Osteoblast (primary cell): ENCODE data around the gene CETP. TPM values are rescaled to one million over a fixed set of nuclear protein-coding genes. Genes with fewer than 3 reads are reported as not detected.

Experiments
- DNase-seq: peaks from one replicate; pipeline ENCODE4 v3.0.0; 2011; ENCODE audit warnings: low spot score, mixed read lengths; ENCODE audit not compliant: insufficient read length; ENCODE audit errors: missing footprints
- H2AFZ ChIP-seq: 2 replicates; pipeline ENCODE4 v1.6.0; 2011; ENCODE audit warnings: mild to moderate bottlenecking, low read length
- H3K27ac ChIP-seq: 2 replicates; pipeline ENCODE4 v1.5.1; 2011; ENCODE audit warnings: mild to moderate bottlenecking, low read depth, low read length, moderate library complexity
- H3K27me3 ChIP-seq: 2 replicates; pipeline ENCODE4 v1.6.0; 2012; ENCODE audit warnings: mild to moderate bottlenecking, control low read depth, inconsistent platforms, low read length, moderate library complexity; ENCODE audit not compliant: insufficient read depth
- H3K36me3 ChIP-seq: 2 replicates; pipeline ENCODE4 v1.5.1; 2011; ENCODE audit warnings: mild to moderate bottlenecking, low read length, control low read depth, moderate library complexity; ENCODE audit not compliant: insufficient read depth
- H3K4me1 ChIP-seq: 2 replicates; pipeline ENCODE4 v1.5.1; 2011; ENCODE audit warnings: mild to moderate bottlenecking, low read length, control low read depth, moderate library complexity; ENCODE audit not compliant: insufficient read depth
- H3K4me2 ChIP-seq: 2 replicates; pipeline ENCODE4 v1.6.0; 2011; ENCODE audit warnings: mild to moderate bottlenecking, low read length; ENCODE audit not compliant: insufficient read depth
- H3K4me3 ChIP-seq: fragments of 200-600 bp; sonication (generic); 3 replicates; pipeline ENCODE4 v1.5.1; 2012; ENCODE audit warnings: mild to moderate bottlenecking, low read length, inconsistent platforms; ENCODE audit not compliant: insufficient read depth
- H3K79me2 ChIP-seq: 2 replicates; pipeline ENCODE4 v1.6.0; 2012; ENCODE audit warnings: mild to moderate bottlenecking, low read length, control low read depth, inconsistent platforms; ENCODE audit not compliant: insufficient read depth
- H3K9me3 ChIP-seq: 2 replicates; pipeline ENCODE4 v1.5.1; 2011; ENCODE audit warnings: low read depth, low read length, control low read depth
- H4K20me1 ChIP-seq: 2 replicates; pipeline ENCODE4 v1.6.0; 2012; ENCODE audit warnings: mild to moderate bottlenecking, low read length, control low read depth; ENCODE audit not compliant: insufficient read depth
- total RNA-seq: library from RNA; depleted of rRNA; stranded (reverse); fragments of >200 nt; gene quantifications from 2 replicates; pipeline ENCODE4 v1.2.3, GENCODE V29; 2012
- TF ChIP-seq, protein P1 (sequence below): IDR thresholded peaks from 2 replicates; pipeline ENCODE4 v1.5.1; 2011; ENCODE audit warnings: mild to moderate bottlenecking, low read depth, low read length, moderate library complexity; ENCODE audit errors: extremely low read depth

CETP gene
- total RNA-seq, 1 donor = not detected

DNA sequence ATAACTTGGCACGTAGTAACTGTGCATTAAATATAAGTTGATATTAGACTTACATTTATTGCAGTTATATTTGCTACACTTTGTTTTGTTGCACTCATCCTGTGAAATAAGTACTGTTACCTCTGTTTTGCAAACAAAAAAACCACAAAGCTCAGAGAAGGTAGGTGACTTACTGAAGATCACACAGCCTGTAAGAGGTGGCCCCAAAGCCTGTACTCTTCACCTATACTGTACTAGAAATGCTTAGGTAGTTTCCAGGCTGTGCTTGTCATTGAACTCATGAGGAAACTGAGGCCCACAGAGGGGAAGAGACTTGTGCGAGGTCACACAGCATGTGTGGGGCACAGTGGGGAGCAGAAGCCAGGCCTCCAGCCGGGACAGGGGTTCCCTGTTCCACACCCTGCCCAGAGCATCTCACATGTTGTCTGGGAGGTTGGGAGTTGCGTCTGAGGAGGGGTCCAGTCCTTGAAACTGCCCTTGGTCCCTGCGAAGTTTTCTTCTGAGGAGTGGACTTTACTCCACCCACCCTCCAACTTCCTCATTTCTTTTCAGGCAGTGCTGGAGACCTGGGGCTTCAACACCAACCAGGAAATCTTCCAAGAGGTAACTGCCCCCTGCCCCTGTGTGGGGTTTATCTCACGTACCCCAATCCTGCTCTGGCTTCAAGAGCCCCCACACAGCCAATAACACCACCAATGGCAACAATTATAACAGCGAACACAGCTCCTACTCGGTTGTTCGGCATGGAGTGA is 13.0 kb downstream of the CETP start:
- TF ChIP-seq, protein P1, sequence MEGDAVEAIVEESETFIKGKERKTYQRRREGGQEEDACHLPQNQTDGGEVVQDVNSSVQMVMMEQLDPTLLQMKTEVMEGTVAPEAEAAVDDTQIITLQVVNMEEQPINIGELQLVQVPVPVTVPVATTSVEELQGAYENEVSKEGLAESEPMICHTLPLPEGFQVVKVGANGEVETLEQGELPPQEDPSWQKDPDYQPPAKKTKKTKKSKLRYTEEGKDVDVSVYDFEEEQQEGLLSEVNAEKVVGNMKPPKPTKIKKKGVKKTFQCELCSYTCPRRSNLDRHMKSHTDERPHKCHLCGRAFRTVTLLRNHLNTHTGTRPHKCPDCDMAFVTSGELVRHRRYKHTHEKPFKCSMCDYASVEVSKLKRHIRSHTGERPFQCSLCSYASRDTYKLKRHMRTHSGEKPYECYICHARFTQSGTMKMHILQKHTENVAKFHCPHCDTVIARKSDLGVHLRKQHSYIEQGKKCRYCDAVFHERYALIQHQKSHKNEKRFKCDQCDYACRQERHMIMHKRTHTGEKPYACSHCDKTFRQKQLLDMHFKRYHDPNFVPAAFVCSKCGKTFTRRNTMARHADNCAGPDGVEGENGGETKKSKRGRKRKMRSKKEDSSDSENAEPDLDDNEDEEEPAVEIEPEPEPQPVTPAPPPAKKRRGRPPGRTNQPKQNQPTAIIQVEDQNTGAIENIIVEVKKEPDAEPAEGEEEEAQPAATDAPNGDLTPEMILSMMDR = no peak
- H4K20me1 ChIP-seq = no peaks in the 10 kb centered on the region
- no peaks in the 10 kb centered on the region for H3K9me3 ChIP-seq
- H3K27me3 ChIP-seq = peaks cover 2% of the 10 kb centered on the region
- no peak overlapping the region for H3K4me2 ChIP-seq
- no peaks in the 10 kb centered on the region for H3K36me3 ChIP-seq
- no peak for DNase-seq
- H3K27ac ChIP-seq = no peak overlapping the region
- H2AFZ ChIP-seq = no peak overlapping the region
- no peaks in the 10 kb centered on the region for H3K79me2 ChIP-seq
- peaks cover 5% of the 10 kb centered on the region for H3K4me1 ChIP-seq
- H3K4me3 ChIP-seq = no peak overlapping the region

DNA sequence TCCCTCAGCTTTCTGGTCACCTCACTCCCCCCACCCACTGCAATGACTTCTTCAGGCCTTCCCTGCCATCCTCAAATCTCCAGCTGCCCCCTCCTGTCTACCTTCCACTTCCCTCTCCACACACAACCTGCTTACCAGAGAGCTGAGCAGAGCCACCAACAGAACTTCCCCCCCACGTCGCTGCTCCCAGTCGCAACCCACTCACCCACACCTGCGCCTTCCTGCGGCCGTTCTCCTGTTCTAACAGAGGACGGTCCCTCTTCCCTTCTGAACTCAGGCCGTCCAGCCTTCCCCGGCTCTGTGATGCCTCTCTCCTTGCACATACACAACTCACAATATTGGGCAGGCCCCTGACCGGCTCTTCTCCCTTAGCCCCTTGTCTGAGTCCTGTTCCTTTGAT is 14.0 kb downstream of the CETP start:
- Histone ChIP-seq H3K4me3 (no peak overlapping the region), H3K9me3 (no peaks in the 10 kb centered on the region), H2AFZ (no peak overlapping the region), H3K4me2 (no peak overlapping the region), H3K36me3 (no peaks in the 10 kb centered on the region), H3K79me2 (no peaks in the 10 kb centered on the region), H3K4me1 (peaks cover 5% of the 10 kb centered on the region), H3K27me3 (peaks cover 2% of the 10 kb centered on the region), H3K27ac (no peak overlapping the region), H4K20me1 (no peaks in the 10 kb centered on the region)
- TF ChIP-seq, protein P1 = no peak
- no peak for DNase-seq

DNA sequence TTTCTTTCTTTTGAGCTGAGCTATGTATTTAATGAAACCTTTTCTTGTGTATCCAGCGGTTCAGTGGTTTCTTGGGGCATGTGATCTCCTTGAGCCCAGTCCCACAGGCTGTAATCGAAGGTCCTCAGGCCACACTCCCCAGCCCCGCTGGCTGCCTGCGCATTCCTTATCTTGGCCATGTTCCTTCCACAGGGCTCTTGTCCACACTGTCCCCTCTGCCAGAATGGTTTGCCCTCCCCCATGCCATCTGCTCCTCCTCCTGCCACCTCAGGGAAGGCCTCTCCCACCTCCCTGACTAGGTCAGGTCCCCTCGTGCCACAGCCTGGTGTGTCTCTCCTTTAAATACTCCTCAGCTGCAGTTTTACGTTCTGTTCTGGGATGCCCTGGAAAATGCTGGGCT is 15.5 kb downstream of the CETP start:
- no peak overlapping the region for H3K4me2 ChIP-seq
- no peaks in the 10 kb centered on the region for H3K4me1 ChIP-seq
- H3K79me2 ChIP-seq = no peaks in the 10 kb centered on the region
- H4K20me1 ChIP-seq = no peaks in the 10 kb centered on the region
- H3K36me3 ChIP-seq = no peaks in the 10 kb centered on the region
- no peak overlapping the region for H2AFZ ChIP-seq
- H3K27ac ChIP-seq = no peak overlapping the region
- H3K9me3 ChIP-seq = no peaks in the 10 kb centered on the region
- H3K4me3 ChIP-seq = no peak overlapping the region
- DNase-seq = no peak
- TF ChIP-seq, protein P1 = no peak
- peaks cover 2% of the 10 kb centered on the region for H3K27me3 ChIP-seq

DNA sequence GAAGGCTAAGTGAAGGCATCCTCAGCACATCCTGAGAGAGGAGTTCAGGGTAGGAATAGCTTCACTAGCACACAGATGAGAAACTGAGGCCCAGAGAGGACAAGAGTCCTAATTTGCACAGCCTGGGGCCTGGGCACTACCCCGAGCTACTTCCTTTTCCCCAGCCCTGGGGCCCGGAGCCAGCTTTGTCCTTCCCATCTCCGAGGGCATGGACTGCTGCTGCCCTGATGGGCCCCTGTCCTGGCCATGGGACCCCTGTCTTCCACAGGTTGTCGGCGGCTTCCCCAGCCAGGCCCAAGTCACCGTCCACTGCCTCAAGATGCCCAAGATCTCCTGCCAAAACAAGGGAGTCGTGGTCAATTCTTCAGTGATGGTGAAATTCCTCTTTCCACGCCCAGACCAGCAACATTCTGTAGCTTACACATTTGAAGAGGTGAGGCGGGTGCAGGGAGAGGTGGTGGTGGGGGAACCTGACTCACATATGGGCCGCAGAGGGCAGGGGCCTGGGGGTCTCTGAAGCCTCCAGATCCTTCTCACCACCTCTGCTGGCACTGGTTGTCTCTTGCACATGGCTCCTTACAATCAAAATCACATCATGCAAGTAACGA is 16.2 kb downstream of the CETP start:
- Histone ChIP-seq H4K20me1 (no peaks in the 10 kb centered on the region), H3K36me3 (no peaks in the 10 kb centered on the region), H3K27ac (no peak overlapping the region), H3K4me2 (no peak overlapping the region), H2AFZ (no peak overlapping the region), H3K4me1 (no peaks in the 10 kb centered on the region), H3K79me2 (no peaks in the 10 kb centered on the region), H3K27me3 (no peaks in the 10 kb centered on the region), H3K4me3 (no peak overlapping the region), H3K9me3 (no peaks in the 10 kb centered on the region)
- TF ChIP-seq, protein P1 = no peak
- DNase-seq = no peak
